Erythroblast (primary cell): ENCODE data around the gene C18orf32.

ENCODE experiments used
- GATA1 ChIP-seq: IDR thresholded peaks from 2 replicates; pipeline ENCODE4 v1.6.1; 2011; ENCODE audit warnings: low read depth, mild to moderate bottlenecking, control low read depth, low read length, moderate library complexity
- POLR2A ChIP-seq: IDR thresholded peaks from 2 replicates; pipeline ENCODE4 v1.6.1; 2011; ENCODE audit warnings: mild to moderate bottlenecking, low read length

DNA sequence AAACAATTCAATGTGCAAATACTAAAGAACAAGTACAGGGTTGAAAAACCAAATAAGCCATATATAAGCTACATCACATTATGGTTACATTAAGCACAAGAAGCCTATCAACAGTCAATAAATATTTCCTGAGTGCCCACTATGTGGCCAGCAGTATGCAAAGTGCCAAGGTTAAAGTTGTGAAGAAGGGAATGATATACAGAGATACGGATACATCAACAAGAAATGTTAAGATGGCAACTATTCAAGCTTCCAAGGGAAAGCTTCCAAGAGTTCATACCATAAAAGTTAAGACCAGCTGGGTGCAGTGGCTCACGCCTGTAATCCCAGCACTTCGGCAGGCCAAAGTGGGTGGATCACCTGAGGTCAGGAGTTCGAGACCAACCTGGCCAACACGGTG, 40.6 kb downstream of the C18orf32 start:
- TF ChIP-seq POLR2A (no peak), GATA1 (no peak)
